ENCODE results near the gene REPS1. TPM values are rescaled to one million over a fixed set of nuclear protein-coding genes. Genes with fewer than 3 reads are reported as not detected.

The REPS1 gene
- total and polyA plus RNA-seq, 9 donors: 20.4 to 65.6 (median 41.0) TPM

GRCh38 chr6:138972226-138972665, 15.8 kb downstream of the REPS1 start:
- no peaks in the 10 kb centered on the region for H3K36me3 ChIP-seq
- no peak for DNase-seq
- TF ChIP-seq EP300 (IDR thresholded peaks at IDR 0.05) (no peak), POLR2A (IDR thresholded peaks at IDR 0.05) (no peak)
- TF ChIP-seq, protein P1, sequence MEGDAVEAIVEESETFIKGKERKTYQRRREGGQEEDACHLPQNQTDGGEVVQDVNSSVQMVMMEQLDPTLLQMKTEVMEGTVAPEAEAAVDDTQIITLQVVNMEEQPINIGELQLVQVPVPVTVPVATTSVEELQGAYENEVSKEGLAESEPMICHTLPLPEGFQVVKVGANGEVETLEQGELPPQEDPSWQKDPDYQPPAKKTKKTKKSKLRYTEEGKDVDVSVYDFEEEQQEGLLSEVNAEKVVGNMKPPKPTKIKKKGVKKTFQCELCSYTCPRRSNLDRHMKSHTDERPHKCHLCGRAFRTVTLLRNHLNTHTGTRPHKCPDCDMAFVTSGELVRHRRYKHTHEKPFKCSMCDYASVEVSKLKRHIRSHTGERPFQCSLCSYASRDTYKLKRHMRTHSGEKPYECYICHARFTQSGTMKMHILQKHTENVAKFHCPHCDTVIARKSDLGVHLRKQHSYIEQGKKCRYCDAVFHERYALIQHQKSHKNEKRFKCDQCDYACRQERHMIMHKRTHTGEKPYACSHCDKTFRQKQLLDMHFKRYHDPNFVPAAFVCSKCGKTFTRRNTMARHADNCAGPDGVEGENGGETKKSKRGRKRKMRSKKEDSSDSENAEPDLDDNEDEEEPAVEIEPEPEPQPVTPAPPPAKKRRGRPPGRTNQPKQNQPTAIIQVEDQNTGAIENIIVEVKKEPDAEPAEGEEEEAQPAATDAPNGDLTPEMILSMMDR (IDR thresholded peaks at IDR 0.05): no peak
- peaks cover 7% of the 10 kb centered on the region for H3K4me1 ChIP-seq (ENCODE audit: insufficient read depth)
- H3K27ac ChIP-seq: no peak overlapping the region
- no peaks in the 10 kb centered on the region for H3K9me3 ChIP-seq
- WGBS, 3 donors: 31 to 35% (median 31%) methylated on average over 3 of the region's 3 CpGs
- intact Hi-C loops (cut with DNase I): loop anchor here in 1 of 4 donors (10.0 kb wide), 1 partner anchor 393 kb away; no protein-coding TSS in a partner anchor
- no peaks in the 10 kb centered on the region for H3K27me3 ChIP-seq
- H3K4me3 ChIP-seq: no peak overlapping the region

GRCh38 chr6:138971601-138972000, 16.5 kb downstream of the REPS1 start:
- Histone ChIP-seq H3K9me3 (no peaks in the 10 kb centered on the region), H3K27ac (no peak overlapping the region), H3K36me3 (no peaks in the 10 kb centered on the region), H3K4me1 (ENCODE audit: insufficient read depth) (peaks cover 7% of the 10 kb centered on the region), H3K27me3 (no peaks in the 10 kb centered on the region), H3K4me3 (no peak overlapping the region)
- DNase-seq: no peak
- WGBS, 3 donors: 31 to 51% (median 46%) methylated on average over 3 of the region's 3 CpGs
- TF ChIP-seq EP300 (IDR thresholded peaks at IDR 0.05) (no peak), POLR2A (IDR thresholded peaks at IDR 0.05) (no peak)
- TF ChIP-seq, protein P1 (IDR thresholded peaks at IDR 0.05): no peak
- intact Hi-C loops (cut with DNase I): loop anchor here in 1 of 4 donors (10.0 kb wide), 1 partner anchor 393 kb away; no protein-coding TSS in a partner anchor

DNA sequence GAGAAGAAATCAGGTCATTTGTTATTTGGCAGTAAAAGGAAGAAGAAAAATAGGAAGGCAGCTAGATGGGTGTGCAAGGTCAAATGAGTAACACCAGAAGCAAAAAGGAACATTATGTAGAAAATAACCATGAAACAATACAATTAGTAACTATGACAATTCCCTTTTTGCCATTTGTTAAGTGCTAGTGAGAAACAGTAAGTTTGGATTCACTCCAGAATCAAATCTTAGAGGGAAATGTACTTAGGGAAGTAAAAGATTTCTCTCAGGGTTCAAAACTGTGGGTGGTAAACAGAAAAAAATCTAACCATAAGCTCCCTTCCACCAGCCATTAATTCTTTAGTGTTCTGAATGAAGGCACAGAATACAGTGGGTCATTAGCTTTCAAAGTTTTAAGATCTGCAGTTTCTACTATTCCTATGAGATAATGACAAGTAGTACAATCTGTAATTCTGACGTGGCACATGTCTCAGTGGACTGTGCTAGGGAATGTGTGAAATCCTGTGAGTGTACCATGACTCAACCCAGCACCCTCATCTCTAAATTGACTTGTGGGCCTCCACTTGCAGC, 17.1 kb downstream of the REPS1 start:
- Histone ChIP-seq H3K36me3 (no peaks in the 10 kb centered on the region), H3K27me3 (no peaks in the 10 kb centered on the region), H3K4me3 (no peak overlapping the region), H3K27ac (no peak overlapping the region), H3K9me3 (no peaks in the 10 kb centered on the region), H3K4me1 (ENCODE audit: insufficient read depth) (peaks cover 7% of the 10 kb centered on the region)
- intact Hi-C loops (cut with DNase I): loop anchor here in 1 of 4 donors (10.0 kb wide), 1 partner anchor 394 kb away; no protein-coding TSS in a partner anchor
- TF ChIP-seq EP300 (IDR thresholded peaks at IDR 0.05) (no peak), POLR2A (IDR thresholded peaks at IDR 0.05) (no peak)
- TF ChIP-seq, protein P1 (IDR thresholded peaks at IDR 0.05): no peak
- no peak for DNase-seq
- 38 to 50% (median 44%) methylated on average over 1 of the region's 1 CpG for WGBS, 3 donors

GRCh38 chr6:138970159-138970558, 17.9 kb downstream of the REPS1 start:
- Histone ChIP-seq H3K27me3 (no peaks in the 10 kb centered on the region), H3K36me3 (no peaks in the 10 kb centered on the region), H3K4me1 (ENCODE audit: insufficient read depth) (peaks cover 8% of the 10 kb centered on the region), H3K4me3 (no peak overlapping the region), H3K27ac (no peak overlapping the region), H3K9me3 (no peaks in the 10 kb centered on the region)
- TF ChIP-seq POLR2A (IDR thresholded peaks at IDR 0.05) (no peak), EP300 (IDR thresholded peaks at IDR 0.05) (no peak)
- TF ChIP-seq, protein P1 (IDR thresholded peaks at IDR 0.05): no peak
- DNase-seq: no peak
- intact Hi-C loops (cut with DNase I): loop anchor here in 1 of 4 donors (10.0 kb wide), 1 partner anchor 395 kb away; no protein-coding TSS in a partner anchor
- 84 to 86% (median 85%) methylated on average over 3 of the region's 3 CpGs for WGBS, 3 donors

Measured in ovary (tissue), 9 donors.